ENCODE results near the gene PHF20. TPM values are rescaled to one million over a fixed set of nuclear protein-coding genes. Genes with fewer than 3 reads are reported as not detected.

Gene PHF20
- total and polyA plus RNA-seq, 2 of the 8 experiments (the other 6 are each of a cell fraction or from before 2014, with no cell fraction given), result 25.6 to 70.1 TPM

DNA sequence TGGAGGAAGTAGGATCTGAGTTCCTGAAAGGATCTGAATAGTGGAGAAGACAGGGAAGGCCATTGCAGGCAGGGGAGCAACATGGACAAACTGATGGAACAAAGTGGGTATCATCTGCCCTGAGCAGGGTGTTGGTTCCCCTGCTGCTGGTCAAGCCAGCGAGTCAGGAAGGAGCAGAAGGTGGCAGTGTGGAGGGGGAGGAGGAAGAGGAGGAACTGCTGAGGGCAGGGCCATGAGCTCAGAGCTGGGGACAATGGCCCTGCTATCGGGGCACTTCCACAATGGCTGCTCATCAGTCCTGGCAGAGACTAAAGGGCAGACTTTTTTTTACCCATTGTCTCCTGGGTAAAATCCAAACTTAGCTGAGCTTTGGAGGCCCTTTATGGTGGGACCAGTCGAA lies 210.2 kb downstream of the PHF20 start:
- Histone ChIP-seq H3K4ac (replicated peaks; ENCODE audit: insufficient read length, low read depth, low read length) (no peak overlapping the region), H3K36me3 (ENCODE audit: control insufficient read depth in 2 of 4, insufficient read depth in 4 of 4, low read length in 3 of 4) (no peaks in the 10 kb centered on the region), H3K4me2 (ENCODE audit: insufficient read depth in 1 of 2, low read depth in 2 of 2, low read length in 2 of 2) (no peak overlapping the region), H3K79me1 (ENCODE audit: low read depth, low read length) (no peaks in the 10 kb centered on the region), H4K8ac (ENCODE audit: extremely low read depth, insufficient read depth, low read length) (no peak overlapping the region), H2BK5ac (ENCODE audit: low read depth, low read length) (no peak overlapping the region), H3K4me3 (ENCODE audit: extremely low read depth in 1 of 4, insufficient read depth in 2 of 4, low read depth in 3 of 4, low read length in 4 of 4) (no peak overlapping the region), H2AK5ac (ENCODE audit: low read depth, low read length) (no peak overlapping the region), H3K79me2 (ENCODE audit: control insufficient read depth in 1 of 2, insufficient read depth in 2 of 2, low read length in 2 of 2) (no peaks in the 10 kb centered on the region), H3K56ac (replicated peaks; ENCODE audit: insufficient read length, low read depth, low read length) (no peak overlapping the region), H2BK120ac (replicated peaks; ENCODE audit: low read depth, low read length) (no peak overlapping the region), H2BK12ac (ENCODE audit: low read depth, low read length) (no peak overlapping the region), H3K27ac (ENCODE audit: low read depth, low read length) (no peak overlapping the region), H3K23me2 (ENCODE audit: low read depth, low read length) (no peaks in the 10 kb centered on the region), H2BK20ac (ENCODE audit: low read length) (0 out of 2 replicates have a peak overlapping the region, but pooled peaks have one; percentile 10), H4K91ac (replicated peaks; ENCODE audit: insufficient read length, low read length) (no peak overlapping the region), H4K20me1 (replicated peaks in 1 of 2; ENCODE audit: control insufficient read depth in 1 of 2, insufficient read depth in 2 of 2, low read length in 2 of 2) (no peaks in the 10 kb centered on the region), H3K9ac (replicated peaks in 1 of 4; ENCODE audit: extremely low read depth in 1 of 4, low read depth in 3 of 4, low read length in 3 of 4) (no peak overlapping the region), H2AFZ (ENCODE audit: low read length) (peak overlapping the region; percentile 41; the same call in 1 of the 2 replicates), H4K5ac (ENCODE audit: insufficient read length, low read depth, low read length) (no peak overlapping the region), H2BK15ac (ENCODE audit: low read length) (no peak overlapping the region), H3K18ac (ENCODE audit: extremely low read depth, low read length) (no peak overlapping the region), H3K14ac (ENCODE audit: insufficient read length) (no peak overlapping the region), H3K23ac (ENCODE audit: insufficient read length) (no peak overlapping the region), H3K27me3 (replicated peaks in 1 of 4; ENCODE audit: control insufficient read depth in 3 of 4, extremely low read depth in 1 of 4, insufficient read depth in 3 of 4, low read length in 3 of 4) (no peaks in the 10 kb centered on the region; a peak in 1 of 7 replicates), H3K4me1 (replicated peaks in 1 of 4; ENCODE audit: control insufficient read depth in 3 of 4, insufficient read depth in 4 of 4, low read length in 3 of 4) (no peaks in the 10 kb centered on the region; a peak in 1 of 7 replicates), H3K9me3 (ENCODE audit: insufficient read depth in 2 of 2, low read depth in 1 of 2, low read length in 1 of 2) (no peaks in the 10 kb centered on the region)
- ChIA-PET CTCF (ENCODE audit: partially characterized antibody) (interaction anchor here (0.7 to 10.3 kb wide), 5 partner anchors 10 to 156 kb away, joined by 3 to 138 read pairs (median 5); partner anchors contain the start of gene SCAND1), POLR2A (ENCODE audit: partially characterized antibody) (interaction anchor here (0.6 to 2.0 kb wide), 2 partner anchors 19 to 28 kb away, joined by 4 read pairs; partner anchors contain the start of gene SCAND1)
- DNase-seq (ENCODE audit: low read depth in 1 of 2, low spot score in 2 of 2) (no peak), FAIRE-seq (no peak)
- TF ChIP-seq, protein P1, sequence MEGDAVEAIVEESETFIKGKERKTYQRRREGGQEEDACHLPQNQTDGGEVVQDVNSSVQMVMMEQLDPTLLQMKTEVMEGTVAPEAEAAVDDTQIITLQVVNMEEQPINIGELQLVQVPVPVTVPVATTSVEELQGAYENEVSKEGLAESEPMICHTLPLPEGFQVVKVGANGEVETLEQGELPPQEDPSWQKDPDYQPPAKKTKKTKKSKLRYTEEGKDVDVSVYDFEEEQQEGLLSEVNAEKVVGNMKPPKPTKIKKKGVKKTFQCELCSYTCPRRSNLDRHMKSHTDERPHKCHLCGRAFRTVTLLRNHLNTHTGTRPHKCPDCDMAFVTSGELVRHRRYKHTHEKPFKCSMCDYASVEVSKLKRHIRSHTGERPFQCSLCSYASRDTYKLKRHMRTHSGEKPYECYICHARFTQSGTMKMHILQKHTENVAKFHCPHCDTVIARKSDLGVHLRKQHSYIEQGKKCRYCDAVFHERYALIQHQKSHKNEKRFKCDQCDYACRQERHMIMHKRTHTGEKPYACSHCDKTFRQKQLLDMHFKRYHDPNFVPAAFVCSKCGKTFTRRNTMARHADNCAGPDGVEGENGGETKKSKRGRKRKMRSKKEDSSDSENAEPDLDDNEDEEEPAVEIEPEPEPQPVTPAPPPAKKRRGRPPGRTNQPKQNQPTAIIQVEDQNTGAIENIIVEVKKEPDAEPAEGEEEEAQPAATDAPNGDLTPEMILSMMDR (IDR thresholded peaks at IDR 0.05; ENCODE audit: control extremely low read depth in 1 of 3, insufficient read depth in 1 of 3, low read depth in 1 of 3, low read length in 3 of 3), result peak in 1 of 3 experiments; percentile 2; a peak in 1 of 4 replicates
- TF ChIP-seq EGR1 (IDR thresholded peaks at IDR 0.05; ENCODE audit: borderline replicate concordance, low read depth, low read length), result no peak
- WGBS, 2 experiments (ENCODE audit: extremely low coverage in 1 of 2, insufficient coverage in 1 of 2, insufficient read length in 1 of 2, insufficient replicate concordance in 2 of 2, low coverage in 1 of 2, low lambda C conversion rate in 2 of 2, missing lambda C conversion rate in 1 of 2), result 60% methylated on average over 3 of the region's 3 CpGs; no CpG with 5 or more reads in 1 of the 2 experiments
